ENCODE results near the gene SORD.

DNA sequence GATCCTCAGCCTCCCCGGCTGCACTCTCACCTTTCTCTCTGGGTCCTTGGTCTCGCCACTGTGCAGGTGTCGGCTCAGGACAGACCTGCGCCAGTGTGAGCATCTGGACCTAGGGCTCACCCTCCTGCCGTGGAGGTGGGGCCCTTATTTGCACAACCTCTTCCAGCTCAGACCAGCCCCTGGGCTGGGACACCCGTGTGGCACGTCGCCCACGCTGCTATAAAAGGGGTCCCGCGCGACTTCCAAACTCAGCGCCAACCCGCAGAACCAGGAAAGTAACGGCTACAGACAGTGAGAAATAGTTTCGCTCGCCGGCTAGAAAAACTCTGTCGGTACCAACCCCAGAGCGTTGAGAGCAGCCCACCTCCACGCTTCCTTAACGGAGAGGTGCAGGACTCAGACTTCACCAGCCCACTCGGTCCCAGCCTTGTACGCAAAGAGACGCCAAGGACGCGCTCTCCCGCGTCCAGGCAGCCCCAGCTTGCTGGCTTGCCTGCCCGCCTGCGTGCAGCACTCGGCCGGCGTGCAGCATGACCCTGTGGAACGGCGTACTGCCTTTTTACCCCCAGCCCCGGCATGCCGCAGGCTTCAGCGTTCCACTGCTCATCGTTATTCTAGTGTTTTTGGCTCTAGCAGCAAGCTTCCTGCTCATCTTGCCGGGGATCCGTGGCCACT is 91.2 kb downstream of the SORD start, which contains the start of the genes DUOX2 and DUOXA2:
- TF ChIP-seq CTCF (IDR thresholded peaks at IDR 0.05): no peak
- TF ChIP-seq EP300 (IDR thresholded peaks at IDR 0.05): no peak
